Measurements from ENCODE around the gene TCAIM.
A peak's percentile ranks its signal among the peaks of the same experiment; 100 is the strongest.

TCAIM gene

GRCh38 chr3:44430466-44430865 is 91.9 kb downstream of the TCAIM start:
- no peak overlapping the region for H3K4me3 ChIP-seq (ENCODE audit: low read depth, low read length)
- no peak for DNase-seq (ENCODE audit: low read depth)
- TF ChIP-seq CTCF (IDR thresholded peaks at IDR 0.05; ENCODE audit: insufficient read depth, low read depth, low read length, missing control alignments): no peak

DNA sequence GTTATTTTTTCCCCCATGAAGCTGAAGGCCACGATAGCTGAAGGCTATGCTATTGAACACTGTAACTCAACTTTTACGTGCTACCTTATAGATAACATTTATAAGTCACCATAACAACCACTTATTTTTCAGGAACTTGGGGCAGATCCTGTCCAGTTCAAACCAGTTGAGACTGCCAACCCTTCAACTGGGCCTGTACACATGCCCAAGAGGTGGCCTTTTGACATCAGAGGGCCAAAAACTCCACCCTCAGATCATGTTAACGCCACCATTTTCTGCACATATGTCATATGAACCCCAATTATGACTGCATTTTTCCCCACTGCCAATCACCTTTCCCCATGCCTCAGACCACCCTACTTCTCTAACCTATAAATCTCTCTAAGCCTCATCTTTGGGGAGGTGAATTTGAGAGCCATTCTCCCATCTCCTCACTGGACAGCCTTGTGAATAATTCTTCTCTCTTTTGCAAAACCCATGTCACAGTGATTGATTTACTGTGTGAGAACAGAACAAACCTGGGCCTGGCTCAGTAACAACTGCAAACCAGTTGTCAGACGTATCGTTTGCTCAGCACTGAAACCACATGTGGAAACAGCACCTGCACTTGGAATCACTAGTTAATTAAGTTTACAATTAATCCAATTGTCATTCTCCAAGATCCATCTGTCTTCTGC is 96.4 kb downstream of the TCAIM start:
- H3K4me3 ChIP-seq (ENCODE audit: low read depth, low read length): no peak overlapping the region
- TF ChIP-seq CTCF (IDR thresholded peaks at IDR 0.05; ENCODE audit: insufficient read depth, low read depth, low read length, missing control alignments): no peak
- no peak for DNase-seq (ENCODE audit: low read depth)

DNA sequence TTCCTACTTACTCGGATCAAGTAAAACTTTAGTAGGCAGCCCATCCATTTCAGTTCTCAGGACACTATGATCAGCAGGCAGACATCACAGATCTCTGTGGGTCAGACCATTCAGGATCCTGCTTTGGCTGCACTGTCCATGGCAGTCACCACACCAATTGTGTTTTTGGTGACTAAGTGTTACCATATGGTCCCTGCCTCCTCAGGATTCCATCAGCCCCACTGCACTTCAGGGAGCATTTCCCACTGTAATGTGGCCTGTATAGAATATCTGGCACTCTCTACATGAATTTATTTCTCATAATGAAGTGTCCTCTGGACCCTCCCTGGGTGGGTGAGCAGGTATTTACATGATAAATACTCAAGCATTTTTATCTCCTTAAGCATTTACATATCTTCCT is 97.6 kb downstream of the TCAIM start:
- DNase-seq (ENCODE audit: low read depth): no peak
- TF ChIP-seq CTCF (IDR thresholded peaks at IDR 0.05; ENCODE audit: insufficient read depth, low read depth, low read length, missing control alignments): no peak
- H3K4me3 ChIP-seq (ENCODE audit: low read depth, low read length): no peak overlapping the region

GRCh38 chr3:44437800-44438199 is 99.2 kb downstream of the TCAIM start:
- H3K4me3 ChIP-seq (ENCODE audit: low read depth, low read length): no peak overlapping the region
- DNase-seq (ENCODE audit: low read depth): no peak
- no peak for TF ChIP-seq CTCF (IDR thresholded peaks at IDR 0.05; ENCODE audit: insufficient read depth, low read depth, low read length, missing control alignments)

DNA sequence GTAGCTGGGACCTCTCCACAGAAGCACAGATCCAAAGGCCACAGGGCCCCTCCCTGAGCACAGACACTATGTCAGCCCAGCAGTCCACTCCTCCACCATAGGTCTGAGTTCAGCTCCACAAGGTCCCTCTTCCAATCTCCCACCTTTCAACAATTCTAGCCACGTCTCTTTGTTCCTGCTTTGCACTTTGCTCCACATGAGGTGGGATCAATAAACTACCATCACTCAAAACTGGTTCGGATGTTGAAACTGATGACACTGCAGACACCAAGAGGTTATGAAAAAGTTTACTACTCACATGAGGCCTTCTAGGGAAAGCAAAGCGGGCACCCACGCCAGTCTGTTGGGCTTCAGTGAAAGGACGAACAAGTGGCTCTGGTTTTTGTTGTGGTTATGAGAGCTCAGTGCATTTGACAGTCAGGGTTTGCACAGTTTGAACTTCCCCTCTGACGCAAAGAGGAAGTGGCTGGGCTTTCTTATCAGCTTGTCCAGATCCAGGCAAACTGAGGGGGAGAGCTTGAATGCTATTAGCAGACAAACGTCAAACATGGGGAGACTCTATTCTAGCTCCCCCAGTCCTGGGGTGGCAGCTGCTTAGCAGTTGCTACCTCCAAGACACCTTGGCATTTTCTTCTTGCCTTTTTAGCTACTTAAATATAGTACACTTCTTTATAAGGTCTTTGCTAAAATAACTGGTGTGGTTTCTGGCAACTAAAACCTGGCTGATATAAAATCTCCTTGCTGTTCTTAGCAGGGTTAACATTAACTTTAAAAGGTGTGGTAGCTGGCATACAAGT is 101.1 kb downstream of the TCAIM start:
- H3K4me3 ChIP-seq (ENCODE audit: low read depth, low read length): no peak overlapping the region; the same call in 1 of the 2 replicates
- TF ChIP-seq CTCF (IDR thresholded peaks at IDR 0.05; ENCODE audit: insufficient read depth, low read depth, low read length, missing control alignments): no peak
- DNase-seq (ENCODE audit: low read depth): peak; percentile 92

GRCh38 chr3:44442596-44443309 is 104.2 kb downstream of the TCAIM start:
- no peak for TF ChIP-seq CTCF (IDR thresholded peaks at IDR 0.05; ENCODE audit: insufficient read depth, low read depth, low read length, missing control alignments)
- DNase-seq (ENCODE audit: low read depth): no peak
- H3K4me3 ChIP-seq (ENCODE audit: low read depth, low read length): no peak overlapping the region

Measured in GM12865 (cell line).